LNCaP clone FGC (cell line): ENCODE measurements around the gene SNX1.
"Not testable (repeated sequence)": the region's sequence is repeated elsewhere in the genome, so short reads cannot be mapped to it uniquely, and the experiment has no call there.

Experiments used
- DNase-seq: peaks from one replicate; pipeline ENCODE4 v3.0.0-alpha.2; 2011; ENCODE audit warnings: low read depth
- H3K4me3 ChIP-seq: 2 replicates; pipeline ENCODE4 v1.5.1; 2011; ENCODE audit warnings: mild to moderate bottlenecking, low read depth, low read length, control low read depth
- TF ChIP-seq, protein P1 (sequence below): IDR thresholded peaks from 2 replicates; pipeline ENCODE4 v1.5.1; 2012; ENCODE audit warnings: mild to moderate bottlenecking; ENCODE audit not compliant: control insufficient read depth, insufficient read depth; ENCODE audit errors: extremely low read depth

SNX1 gene

DNA sequence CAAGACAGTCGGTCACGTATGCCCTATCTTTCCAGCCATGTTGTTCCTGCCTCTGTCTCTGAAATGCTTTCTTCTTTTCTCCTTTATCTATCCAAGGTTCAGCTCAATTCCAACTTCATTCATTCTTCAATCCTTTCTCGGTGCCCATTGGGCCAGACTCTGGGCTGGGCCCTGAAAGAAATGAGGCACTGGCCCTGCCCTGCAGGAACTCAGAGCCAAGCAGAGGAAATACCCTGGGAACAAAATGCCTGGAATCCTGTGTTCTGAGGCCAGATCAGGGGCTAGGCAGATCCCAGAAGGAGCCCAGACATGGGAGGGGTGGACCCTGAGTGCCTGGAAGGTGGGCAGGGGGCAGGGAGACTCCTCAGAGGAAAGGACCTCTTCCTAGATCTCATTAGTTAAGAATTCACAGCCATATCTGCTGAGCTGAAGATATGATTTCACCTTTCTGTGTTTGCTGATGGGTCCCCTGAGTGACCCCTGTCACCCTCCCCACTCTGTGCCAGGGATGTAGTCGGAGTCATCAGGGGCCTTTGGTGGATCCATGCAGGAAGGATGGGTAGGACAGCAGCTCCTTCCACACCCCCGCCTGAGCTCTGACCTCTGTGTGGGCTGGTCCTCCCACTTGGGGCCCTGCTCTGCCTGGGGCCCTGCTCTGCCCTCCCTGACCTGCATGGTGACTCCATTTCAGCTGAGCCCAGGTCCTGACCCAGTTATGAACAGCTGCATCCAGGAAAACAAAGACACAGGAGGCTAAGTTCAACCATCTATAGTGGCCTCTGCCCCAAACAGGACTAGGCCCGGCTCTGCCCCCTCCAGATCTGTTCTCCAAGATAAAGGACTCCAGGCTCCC, 44.1 kb upstream of the SNX1 start:
- no peak for DNase-seq

DNA sequence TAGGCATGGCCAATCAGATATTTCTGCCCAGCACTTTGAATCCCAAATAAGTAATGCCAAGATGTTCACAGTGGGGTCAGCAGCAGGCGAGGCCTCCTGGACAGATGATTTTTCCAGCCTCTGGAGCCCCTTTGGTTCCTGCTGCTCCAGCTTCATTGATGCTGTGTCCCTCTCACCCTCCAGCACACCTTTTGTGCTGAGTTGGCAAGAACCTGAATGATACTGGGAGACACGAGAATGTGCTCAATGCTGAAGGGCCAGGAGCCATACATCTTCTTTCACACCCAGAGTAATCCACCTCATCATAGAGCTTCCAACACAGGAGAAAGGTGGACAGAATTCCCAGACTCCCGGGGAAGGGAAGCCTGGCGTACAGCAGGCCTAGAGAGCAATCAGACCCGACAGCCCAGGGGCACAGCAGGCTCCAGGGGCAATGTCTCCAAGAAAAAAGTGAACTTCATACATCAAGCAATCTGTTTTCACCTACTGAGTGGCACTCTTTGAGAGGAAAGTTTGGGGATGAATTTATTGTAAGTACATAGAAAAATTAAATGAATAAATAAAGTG, 42.8 kb upstream of the SNX1 start:
- TF ChIP-seq, protein P1, sequence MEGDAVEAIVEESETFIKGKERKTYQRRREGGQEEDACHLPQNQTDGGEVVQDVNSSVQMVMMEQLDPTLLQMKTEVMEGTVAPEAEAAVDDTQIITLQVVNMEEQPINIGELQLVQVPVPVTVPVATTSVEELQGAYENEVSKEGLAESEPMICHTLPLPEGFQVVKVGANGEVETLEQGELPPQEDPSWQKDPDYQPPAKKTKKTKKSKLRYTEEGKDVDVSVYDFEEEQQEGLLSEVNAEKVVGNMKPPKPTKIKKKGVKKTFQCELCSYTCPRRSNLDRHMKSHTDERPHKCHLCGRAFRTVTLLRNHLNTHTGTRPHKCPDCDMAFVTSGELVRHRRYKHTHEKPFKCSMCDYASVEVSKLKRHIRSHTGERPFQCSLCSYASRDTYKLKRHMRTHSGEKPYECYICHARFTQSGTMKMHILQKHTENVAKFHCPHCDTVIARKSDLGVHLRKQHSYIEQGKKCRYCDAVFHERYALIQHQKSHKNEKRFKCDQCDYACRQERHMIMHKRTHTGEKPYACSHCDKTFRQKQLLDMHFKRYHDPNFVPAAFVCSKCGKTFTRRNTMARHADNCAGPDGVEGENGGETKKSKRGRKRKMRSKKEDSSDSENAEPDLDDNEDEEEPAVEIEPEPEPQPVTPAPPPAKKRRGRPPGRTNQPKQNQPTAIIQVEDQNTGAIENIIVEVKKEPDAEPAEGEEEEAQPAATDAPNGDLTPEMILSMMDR, result no peak
- no peak overlapping the region for H3K4me3 ChIP-seq
- DNase-seq, result no peak

More for the DNA sequence above, 44.1 kb upstream of the SNX1 start:
- H3K4me3 ChIP-seq, result no peak overlapping the region
- TF ChIP-seq, protein P1, result no peak

DNA sequence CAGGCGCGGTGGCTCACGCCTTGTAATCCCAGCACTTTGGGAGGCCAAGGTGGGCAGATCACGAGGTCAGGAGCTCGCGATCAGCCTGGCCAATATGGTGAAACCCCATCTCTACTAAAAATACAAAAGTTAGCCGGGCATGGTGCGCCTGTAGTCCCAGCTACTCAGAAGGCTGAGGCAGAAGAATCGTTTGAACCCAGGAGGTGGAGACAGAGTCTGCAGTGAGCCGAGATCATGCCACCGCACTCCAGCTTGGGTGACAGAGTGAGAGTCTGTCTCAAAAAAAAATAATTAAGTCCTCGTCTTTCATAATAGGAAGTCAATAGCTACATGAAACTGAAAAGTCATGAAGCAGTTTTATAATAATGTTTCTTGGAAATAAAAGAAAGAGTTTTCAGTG, 42.1 kb upstream of the SNX1 start:
- H3K4me3 ChIP-seq, DNase-seq: not testable (repeated sequence)

DNA sequence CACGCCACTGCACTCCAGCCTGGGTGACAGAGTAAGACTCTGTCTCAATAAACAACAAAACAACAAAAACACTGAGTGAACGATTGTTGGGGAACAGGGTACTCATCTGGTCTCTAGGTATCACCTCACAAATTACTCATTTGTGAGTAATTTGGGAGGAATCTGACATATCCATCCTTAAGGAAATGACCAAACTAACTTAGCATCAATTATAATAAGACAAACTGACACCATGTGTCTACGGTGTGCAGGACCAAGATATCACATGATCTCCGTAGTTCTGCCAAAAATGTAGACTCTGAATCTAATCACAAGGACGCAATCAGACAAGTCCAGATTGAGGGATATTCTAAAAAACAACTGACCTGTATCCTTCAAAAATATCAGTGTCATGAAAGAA, 37.5 kb upstream of the SNX1 start:
- TF ChIP-seq, protein P1, result no peak
- no peak for DNase-seq
- no peak overlapping the region for H3K4me3 ChIP-seq

DNA sequence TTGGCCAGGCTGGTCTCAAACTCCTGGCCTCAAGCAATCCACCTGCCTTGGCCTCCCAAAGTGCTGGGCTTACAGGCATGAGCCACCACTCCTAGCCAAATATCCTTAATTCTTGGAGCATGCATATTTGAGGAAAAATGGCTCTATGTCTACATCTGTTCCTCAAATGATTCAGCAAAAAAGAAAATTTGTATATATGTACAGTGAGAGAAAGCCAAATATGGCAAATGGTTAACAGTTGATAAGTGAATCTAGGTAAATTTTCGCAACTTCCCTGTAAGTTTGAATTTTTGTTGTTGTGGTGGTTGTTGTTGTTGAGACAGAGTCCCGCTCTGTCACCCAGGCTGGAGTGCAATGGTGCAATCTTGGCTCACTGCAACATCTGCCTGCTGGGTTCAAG, 36.7 kb upstream of the SNX1 start:
- not testable (repeated sequence) for H3K4me3 ChIP-seq, DNase-seq

DNA sequence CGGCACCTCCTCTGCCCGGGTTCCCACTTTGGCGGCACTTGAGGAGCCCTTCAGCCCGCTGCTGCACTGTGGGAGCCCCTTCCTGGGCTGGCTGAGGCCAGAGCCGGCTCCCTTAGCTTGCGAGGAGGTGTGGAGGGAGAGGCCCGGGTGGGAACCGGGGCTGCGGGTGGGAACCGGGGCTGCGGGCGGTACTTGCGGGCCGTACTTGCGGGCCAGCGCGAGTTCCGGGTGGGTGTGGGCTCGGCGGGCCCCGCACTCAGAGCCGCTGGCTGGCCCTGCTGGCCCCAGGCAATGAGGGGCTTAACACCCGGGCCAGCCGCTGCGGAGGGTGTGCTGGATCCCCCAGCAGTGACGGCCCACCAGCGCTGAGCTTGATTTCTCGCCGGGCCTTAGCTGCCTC, 35.1 kb upstream of the SNX1 start:
- TF ChIP-seq, protein P1, result no peak
- no peak for DNase-seq
- no peak overlapping the region for H3K4me3 ChIP-seq

DNA sequence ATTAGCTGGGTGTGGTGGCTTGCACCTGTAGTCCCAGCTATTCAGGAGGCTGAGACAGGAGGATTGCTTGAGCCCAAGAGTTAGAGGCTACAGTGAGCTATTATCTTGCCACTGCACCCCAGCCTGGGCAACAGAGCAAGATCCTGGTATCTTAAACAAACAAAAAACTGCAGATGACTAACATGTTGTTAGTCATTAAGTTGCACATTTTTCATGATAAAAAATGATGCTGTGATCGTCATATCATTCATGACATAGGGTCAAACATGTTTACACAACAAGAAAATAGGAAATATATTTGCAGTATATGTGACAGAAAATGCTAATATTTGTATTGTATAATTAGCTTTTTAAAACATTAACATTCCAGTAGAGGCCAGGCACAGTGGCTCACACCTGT, 29.3 kb upstream of the SNX1 start:
- H3K4me3 ChIP-seq, result no peak overlapping the region
- TF ChIP-seq, protein P1, result no peak
- DNase-seq, result no peak

DNA sequence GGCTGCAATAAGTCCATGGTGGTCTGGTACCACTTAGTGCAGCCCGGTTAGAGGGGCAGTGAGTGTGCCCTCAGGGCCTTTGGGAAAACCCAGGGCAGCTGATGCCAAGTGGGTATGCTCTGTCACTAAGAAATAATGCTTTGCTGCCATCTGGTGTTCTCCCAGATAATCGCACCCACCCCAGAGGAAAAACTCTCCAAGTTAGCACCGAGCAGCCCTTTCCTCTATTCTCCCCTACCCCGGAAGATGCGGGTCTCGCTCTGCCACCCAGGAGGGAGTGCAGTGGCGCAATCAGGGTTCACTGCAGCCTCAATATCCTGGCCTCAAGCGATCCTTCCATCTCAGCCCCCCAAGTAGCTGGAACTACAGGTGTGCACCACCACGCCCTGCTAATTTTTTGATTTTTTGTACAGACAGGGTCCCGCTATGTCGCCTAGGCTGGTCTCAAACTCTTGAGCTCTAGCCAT, 28.2 kb upstream of the SNX1 start:
- no peak for DNase-seq
- TF ChIP-seq, protein P1, result peak; percentile 78
- H3K4me3 ChIP-seq, result no peak overlapping the region
